Fibroblast of villous mesenchyme (primary cell): ENCODE results near the gene MACROD2. TPM values are rescaled to one million over a fixed set of nuclear protein-coding genes. Genes with fewer than 3 reads are reported as not detected.
"Not testable (repeated sequence)": the region's sequence is repeated elsewhere in the genome, so short reads cannot be mapped to it uniquely, and the experiment has no call there.

Source experiments
- DNase-seq: peaks from one replicate; pipeline ENCODE4 v3.0.0-alpha.2; 2010; ENCODE audit warnings: low read depth
- H3K4me3 ChIP-seq: 2 replicates; pipeline ENCODE4 v1.5.1; 2011; ENCODE audit warnings: low read depth, mild to moderate bottlenecking, low read length
- total RNA-seq: library from RNA; depleted of rRNA; stranded (reverse); fragments of >200 nt; gene quantifications from 2 replicates; pipeline ENCODE4 v1.2.3, GENCODE V29; 2012
- TF ChIP-seq, protein P1 (sequence below): IDR thresholded peaks from 2 replicates; pipeline ENCODE4 v1.5.1; 2012; ENCODE audit warnings: low read depth, mild to moderate bottlenecking, low read length; ENCODE audit not compliant: insufficient read depth

Gene MACROD2
- total RNA-seq, 1 donor: 1.7 TPM

DNA sequence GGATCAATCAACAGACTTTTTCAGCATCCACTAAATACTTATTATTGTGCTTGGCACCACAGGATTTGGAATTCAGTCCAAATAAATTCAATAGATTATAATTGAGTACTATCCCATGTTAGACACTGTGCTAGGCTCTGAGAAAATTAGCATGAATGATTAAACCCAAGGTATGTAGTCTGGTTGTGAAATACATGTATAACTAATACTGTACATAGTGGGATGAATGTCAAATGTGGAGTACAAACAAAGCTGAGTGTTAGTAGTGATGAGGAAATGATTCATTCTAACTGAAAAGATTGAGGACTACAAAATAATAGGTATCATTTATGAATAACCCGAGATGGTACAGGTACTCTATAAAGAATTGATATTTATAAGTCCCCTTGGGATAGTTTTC is 454.0 kb downstream of the MACROD2 start:
- no peak for DNase-seq
- TF ChIP-seq, protein P1, sequence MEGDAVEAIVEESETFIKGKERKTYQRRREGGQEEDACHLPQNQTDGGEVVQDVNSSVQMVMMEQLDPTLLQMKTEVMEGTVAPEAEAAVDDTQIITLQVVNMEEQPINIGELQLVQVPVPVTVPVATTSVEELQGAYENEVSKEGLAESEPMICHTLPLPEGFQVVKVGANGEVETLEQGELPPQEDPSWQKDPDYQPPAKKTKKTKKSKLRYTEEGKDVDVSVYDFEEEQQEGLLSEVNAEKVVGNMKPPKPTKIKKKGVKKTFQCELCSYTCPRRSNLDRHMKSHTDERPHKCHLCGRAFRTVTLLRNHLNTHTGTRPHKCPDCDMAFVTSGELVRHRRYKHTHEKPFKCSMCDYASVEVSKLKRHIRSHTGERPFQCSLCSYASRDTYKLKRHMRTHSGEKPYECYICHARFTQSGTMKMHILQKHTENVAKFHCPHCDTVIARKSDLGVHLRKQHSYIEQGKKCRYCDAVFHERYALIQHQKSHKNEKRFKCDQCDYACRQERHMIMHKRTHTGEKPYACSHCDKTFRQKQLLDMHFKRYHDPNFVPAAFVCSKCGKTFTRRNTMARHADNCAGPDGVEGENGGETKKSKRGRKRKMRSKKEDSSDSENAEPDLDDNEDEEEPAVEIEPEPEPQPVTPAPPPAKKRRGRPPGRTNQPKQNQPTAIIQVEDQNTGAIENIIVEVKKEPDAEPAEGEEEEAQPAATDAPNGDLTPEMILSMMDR: no peak
- H3K4me3 ChIP-seq: no peak overlapping the region

DNA sequence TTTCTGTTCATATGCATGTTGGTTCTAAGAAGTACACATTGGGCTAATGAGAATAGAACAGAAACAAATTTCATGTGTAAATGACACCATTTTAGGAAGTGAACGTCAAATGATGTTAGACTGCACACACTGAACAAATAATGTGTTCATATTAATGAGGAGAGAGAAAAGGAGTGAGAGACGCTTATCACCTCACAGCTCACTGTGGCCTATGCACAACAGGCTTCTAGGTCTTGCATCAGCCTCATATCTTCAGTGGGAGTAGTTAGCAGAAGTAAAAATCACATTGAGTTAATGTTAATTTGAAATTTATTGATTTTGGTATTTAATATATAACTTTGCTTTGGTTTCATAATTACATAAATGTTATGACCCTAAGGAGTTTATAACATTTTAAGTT is 454.9 kb downstream of the MACROD2 start:
- no peak for DNase-seq
- TF ChIP-seq, protein P1: no peak
- no peak overlapping the region for H3K4me3 ChIP-seq

DNA sequence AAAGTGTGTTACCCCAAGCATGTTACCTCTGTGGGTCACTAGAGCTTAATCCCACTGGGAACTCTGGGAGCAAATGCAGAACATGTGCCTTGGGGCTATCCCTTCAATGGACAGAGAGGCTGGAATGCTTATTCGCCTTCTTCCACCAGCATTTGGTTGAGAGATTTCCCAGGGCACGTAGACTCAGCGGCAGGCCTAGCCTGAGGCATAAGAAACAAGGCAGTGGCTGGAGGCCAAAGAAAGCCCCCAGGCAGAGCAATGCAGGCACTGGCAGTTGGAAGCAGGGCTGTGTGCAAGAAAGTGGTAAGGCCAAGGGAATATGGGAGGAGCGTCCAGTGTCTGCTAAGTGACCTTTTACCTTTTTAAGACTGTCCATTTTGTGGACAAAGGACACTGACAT is 456.1 kb downstream of the MACROD2 start:
- H3K4me3 ChIP-seq: no peak overlapping the region
- TF ChIP-seq, protein P1: no peak
- no peak for DNase-seq

DNA sequence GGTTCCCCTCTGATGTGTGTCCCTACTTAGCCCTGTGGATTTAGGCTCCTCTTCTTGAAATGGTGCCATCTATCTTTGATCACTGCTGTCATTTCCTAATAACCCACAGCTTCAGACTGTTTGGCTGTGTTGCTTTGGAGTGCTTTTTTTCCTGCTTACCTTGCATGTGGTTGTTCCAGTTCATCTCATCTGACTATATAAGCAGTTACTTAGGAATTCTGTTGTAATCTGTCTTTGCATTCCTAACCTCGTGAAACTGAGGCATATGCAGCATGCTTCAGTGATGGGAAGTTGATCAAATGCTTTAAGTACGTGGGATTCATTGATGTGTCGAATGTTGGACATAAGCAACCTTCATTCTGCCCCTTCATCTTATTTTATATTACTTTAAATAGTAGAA is 457.9 kb downstream of the MACROD2 start:
- TF ChIP-seq, protein P1: no peak
- no peak overlapping the region for H3K4me3 ChIP-seq
- no peak for DNase-seq

DNA sequence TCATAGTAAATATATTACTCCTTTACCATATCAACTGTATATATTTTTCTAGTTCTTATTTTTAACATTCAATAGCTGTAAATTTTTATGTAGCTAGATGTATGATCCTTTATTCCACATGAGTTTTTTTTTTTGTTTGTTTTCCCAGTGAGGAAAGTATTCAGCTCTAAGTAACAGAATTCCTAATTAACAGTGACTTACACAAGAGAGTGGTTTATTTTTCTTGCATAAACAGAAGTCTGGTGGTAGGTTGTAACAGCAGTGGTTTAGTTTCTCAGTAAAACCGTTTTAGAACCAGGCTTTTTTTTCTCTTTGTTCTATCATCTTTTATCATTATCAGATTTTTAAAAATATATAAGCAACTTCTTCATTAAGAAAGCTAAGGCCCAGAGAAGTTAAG is 459.0 kb downstream of the MACROD2 start:
- TF ChIP-seq, protein P1: no peak
- H3K4me3 ChIP-seq: no peak overlapping the region
- DNase-seq: peak; percentile 16

DNA sequence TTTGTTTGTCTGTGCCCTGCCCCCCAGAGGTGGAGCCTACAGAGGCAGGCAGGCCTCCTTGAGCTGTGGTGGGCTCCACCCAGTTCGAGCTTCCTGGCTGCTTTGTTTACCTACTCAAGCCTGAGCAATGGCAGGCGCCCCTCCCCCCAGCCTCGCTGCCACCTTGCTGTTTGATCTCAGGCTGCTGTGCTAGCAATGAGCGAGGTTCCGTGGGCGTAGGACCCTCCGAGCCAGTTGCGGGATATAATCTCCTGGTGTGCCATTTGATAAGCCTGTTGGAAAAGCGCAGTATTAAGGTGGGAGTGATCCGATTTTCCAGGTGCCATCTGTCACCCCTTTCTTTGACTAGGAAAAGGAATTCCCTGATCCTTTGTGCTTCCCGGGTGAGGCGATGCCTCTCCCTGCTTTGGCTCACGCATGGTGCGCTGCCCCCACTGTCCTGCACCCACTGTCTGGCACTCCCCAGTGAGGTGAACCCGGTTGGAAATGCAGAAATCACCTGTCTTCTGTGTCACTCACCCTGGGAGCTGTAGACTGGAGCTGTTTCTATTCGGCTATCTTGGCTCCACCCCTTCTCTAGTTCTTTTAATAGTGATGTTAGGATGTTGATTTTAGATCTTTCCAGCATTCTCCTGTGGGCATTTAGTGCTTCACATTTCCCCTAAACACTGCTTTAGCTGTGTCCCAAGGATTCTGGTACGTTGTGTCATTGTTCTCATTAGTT is 471.9 kb downstream of the MACROD2 start:
- not testable (repeated sequence) for H3K4me3 ChIP-seq, DNase-seq

DNA sequence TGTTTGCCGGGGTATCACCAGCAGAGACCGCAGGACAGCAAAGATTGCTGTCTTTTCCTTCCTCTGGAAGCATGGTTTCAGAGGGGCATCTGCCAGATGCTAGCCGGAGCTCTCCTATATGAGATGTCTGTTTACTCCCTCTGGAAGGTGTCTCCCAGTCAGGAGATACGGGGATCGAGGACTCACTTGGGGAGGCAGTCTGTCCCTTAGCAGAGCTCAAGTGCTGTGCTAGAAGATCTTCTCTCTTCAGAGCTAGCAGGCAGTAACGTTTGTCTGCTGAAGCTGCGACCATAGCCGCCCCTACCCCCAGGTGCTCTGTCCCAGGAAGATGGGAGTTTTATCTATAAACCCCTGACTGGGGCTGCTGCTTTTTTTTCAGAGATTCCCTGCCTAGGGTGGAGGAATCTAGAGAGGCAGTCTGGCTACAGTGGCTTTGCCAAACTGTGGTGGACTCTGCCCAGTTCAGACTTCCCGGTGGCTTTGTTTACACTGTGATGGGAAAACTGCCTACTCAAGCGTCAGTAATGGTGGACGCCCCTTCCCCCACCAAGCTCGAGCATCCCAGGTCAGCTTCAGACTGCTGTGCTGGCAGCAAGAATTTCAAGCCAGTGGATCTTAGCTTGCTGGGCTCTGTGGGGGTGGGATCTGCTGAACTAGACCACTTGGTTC is 475.0 kb downstream of the MACROD2 start:
- no peak for DNase-seq
- TF ChIP-seq, protein P1: no peak
- no peak overlapping the region for H3K4me3 ChIP-seq
